Natural killer cell (primary cell): ENCODE measurements around the gene GON7. TPM values are rescaled to one million over a fixed set of nuclear protein-coding genes. Genes with fewer than 3 reads are reported as not detected.
A peak's percentile ranks its signal among the peaks of the same experiment; 100 is the strongest.

Experiments
- ATAC-seq, 3 donors: fragments of 150-1000 bp in 2 of 3; fragments of 200-7000 bp in 1 of 3; cut with Tn5 transposase; 1 replicate in 1 of 3; 2 replicates in 2 of 3; pipeline ENCODE4 v1.10.0; 2021; ENCODE audit warnings: mild to moderate bottlenecking in 2 of 3, moderate library complexity in 2 of 3
- DNase-seq, 2 donors: peaks; one replicate each; pipeline versions ENCODE4 v3.0.0 to v3.0.0-alpha.2; 2013 to 2021; ENCODE audit warnings: mixed read lengths in 1 of 2
- H3K27ac ChIP-seq: one replicate; pipeline ENCODE4 v1.5.1; 2013; ENCODE audit warnings: mild to moderate bottlenecking, low read length
- H3K27me3 ChIP-seq: one replicate; pipeline ENCODE4 v1.6.1; 2013; ENCODE audit warnings: low read length; ENCODE audit not compliant: control insufficient read depth, insufficient read depth
- H3K36me3 ChIP-seq: one replicate; pipeline ENCODE4 v1.6.1; 2013; ENCODE audit warnings: low read length; ENCODE audit not compliant: control insufficient read depth, insufficient read depth
- H3K4me1 ChIP-seq: one replicate; pipeline ENCODE4 v1.6.1; 2013; ENCODE audit warnings: low read length; ENCODE audit not compliant: control insufficient read depth, insufficient read depth
- H3K4me3 ChIP-seq: one replicate; pipeline ENCODE4 v1.5.1; 2013; ENCODE audit warnings: low read length
- H3K9me3 ChIP-seq: one replicate; pipeline ENCODE4 v1.6.1; 2013; ENCODE audit warnings: low read length; ENCODE audit not compliant: control insufficient read depth, insufficient read depth
- H3K27ac Mint-ChIP-seq, 2 donors: one replicate each; pipeline ENCODE4 v1.8.0; 2022; ENCODE audit warnings: mild to moderate bottlenecking in 2 of 2, mixed read lengths in 2 of 2, moderate library complexity in 1 of 2
- H3K27me3 Mint-ChIP-seq, 2 donors: one replicate each; pipeline ENCODE4 v1.8.0; 2022; ENCODE audit warnings: low read depth in 2 of 2, mixed read lengths in 2 of 2
- H3K36me3 Mint-ChIP-seq: one replicate; pipeline ENCODE4 v1.8.0; 2022; ENCODE audit warnings: mixed read lengths
- H3K4me1 Mint-ChIP-seq, 2 donors: one replicate each; pipeline ENCODE4 v1.8.0; 2022; ENCODE audit warnings: mixed read lengths in 2 of 2
- H3K4me3 Mint-ChIP-seq: one replicate; pipeline ENCODE4 v1.8.0; 2022; ENCODE audit warnings: mild to moderate bottlenecking, moderate library complexity, mixed read lengths
- H3K9me3 Mint-ChIP-seq, 2 donors: one replicate each; pipeline ENCODE4 v1.8.0; 2022; ENCODE audit warnings: mixed read lengths in 2 of 2
- WGBS: methylation state at CpG from one replicate; pipeline ENCODE4 v1.1.7; 2013; ENCODE audit warnings: missing lambda C conversion rate; ENCODE audit not compliant: insufficient coverage; 5-methylcytosine and 5-hydroxymethylcytosine counted together
- intact Hi-C: fragments of 100-400 bp; cut with micrococcal nuclease; formaldehyde crosslinking; loops from one replicate; pipeline ENCODE4 v1.14.2; 2022
- total RNA-seq, 4 donors: library from RNA; stranded (reverse); fragments of 120-200 nt in 1 of 4; gene quantifications; one replicate each; pipeline versions ENCODE4 v1.2.3 to v1.2.4, GENCODE V29; 2013 to 2022
- TF ChIP-seq, protein P1 (sequence below): fragments of 200-600 bp; IDR thresholded peaks from one replicate; pipeline ENCODE4 v1.8.0; 2022; ENCODE audit warnings: antibody characterized with exemption

Gene GON7
- total RNA-seq, 3 donors from 2014 or later (not counting 1 experiment from before 2014, with no cell fraction given), result 3.2 to 6.6 (median 5.2) TPM

DNA sequence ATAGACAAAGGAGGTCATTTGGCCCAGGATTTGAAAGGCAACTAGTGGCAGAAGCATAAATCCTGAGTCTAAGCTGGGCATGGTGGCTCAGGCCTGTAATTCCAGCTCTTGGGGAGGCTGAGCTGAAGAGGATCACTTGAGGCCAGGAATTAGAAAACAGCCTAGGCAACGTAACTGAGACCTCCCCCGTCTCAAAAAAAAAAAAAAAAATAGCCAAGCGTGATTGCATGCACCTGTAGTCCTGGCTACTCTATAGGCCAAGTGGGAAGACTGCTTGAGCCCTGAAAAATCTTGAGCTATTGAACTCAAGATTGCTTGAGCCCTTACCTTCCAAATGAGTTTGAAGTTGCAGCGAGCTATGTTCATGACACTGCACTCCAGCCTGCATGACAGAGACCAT lies 7.8 kb downstream of the GON7 start:
- Histone ChIP-seq H3K27me3 (no peaks in the 10 kb centered on the region), H3K9me3 (no peaks in the 10 kb centered on the region), H3K27ac (no peak overlapping the region), H3K36me3 (peaks cover 7% of the 10 kb centered on the region), H3K4me1 (no peaks in the 10 kb centered on the region), H3K4me3 (no peak overlapping the region)
- intact Hi-C loops, result no loop called here
- Mint-ChIP-seq H3K4me1 (peaks cover 0 to under 1% of the 10 kb centered on the region in 2 donors), H3K4me3 (no peak overlapping the region), H3K36me3 (no peaks in the 10 kb centered on the region), H3K27me3 (no peaks in the 10 kb centered on the region), H3K9me3 (no peaks in the 10 kb centered on the region), H3K27ac (no peak overlapping the region)
- TF ChIP-seq, protein P1, sequence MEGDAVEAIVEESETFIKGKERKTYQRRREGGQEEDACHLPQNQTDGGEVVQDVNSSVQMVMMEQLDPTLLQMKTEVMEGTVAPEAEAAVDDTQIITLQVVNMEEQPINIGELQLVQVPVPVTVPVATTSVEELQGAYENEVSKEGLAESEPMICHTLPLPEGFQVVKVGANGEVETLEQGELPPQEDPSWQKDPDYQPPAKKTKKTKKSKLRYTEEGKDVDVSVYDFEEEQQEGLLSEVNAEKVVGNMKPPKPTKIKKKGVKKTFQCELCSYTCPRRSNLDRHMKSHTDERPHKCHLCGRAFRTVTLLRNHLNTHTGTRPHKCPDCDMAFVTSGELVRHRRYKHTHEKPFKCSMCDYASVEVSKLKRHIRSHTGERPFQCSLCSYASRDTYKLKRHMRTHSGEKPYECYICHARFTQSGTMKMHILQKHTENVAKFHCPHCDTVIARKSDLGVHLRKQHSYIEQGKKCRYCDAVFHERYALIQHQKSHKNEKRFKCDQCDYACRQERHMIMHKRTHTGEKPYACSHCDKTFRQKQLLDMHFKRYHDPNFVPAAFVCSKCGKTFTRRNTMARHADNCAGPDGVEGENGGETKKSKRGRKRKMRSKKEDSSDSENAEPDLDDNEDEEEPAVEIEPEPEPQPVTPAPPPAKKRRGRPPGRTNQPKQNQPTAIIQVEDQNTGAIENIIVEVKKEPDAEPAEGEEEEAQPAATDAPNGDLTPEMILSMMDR, result no peak
- WGBS, result 94% methylated on average over 4 of the region's 4 CpGs
- no peak for DNase-seq
- ATAC-seq, result no peak

DNA sequence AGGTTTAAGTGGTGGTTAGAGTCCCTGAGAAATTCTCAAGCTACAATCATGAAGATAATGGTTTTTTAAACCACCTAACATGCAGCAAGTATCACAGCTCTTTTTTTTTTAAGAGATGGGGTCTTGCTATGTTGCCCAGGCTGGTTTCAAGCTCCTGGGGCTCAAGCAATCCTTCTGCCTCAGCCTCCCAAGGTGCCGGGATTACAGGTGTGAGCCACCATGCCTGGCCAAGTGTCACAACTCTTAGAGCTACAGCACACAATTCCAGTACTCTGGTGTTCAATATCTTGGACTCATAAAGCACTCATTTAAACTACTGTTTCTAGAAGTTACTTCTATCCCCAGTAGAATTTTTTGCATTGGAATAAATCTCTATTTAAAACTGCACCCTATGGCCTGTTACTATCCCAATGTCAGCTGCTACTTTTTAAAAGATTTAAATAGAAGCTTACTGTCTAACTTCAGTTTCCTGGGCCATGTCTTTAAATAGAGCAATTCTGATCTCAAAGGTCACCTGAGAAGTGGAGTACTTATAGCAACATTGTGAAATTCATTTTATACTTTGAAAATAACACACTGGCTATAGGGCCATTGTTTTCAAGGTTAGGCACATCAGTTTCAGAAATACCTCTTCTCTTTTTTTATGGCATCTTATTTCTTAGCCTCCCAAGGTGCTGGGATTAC lies 11.4 kb downstream of the GON7 start:
- Histone ChIP-seq H3K4me1 (no peaks in the 10 kb centered on the region), H3K4me3 (no peak overlapping the region), H3K9me3 (no peaks in the 10 kb centered on the region), H3K27ac (no peak overlapping the region), H3K36me3 (peaks cover 7% of the 10 kb centered on the region), H3K27me3 (no peaks in the 10 kb centered on the region)
- DNase-seq (no peak), ATAC-seq (no peak)
- WGBS, result 97% methylated on average over 1 of the region's 1 CpG
- H3K36me3 Mint-ChIP-seq, result no peaks in the 10 kb centered on the region
- no peaks in the 10 kb centered on the region for H3K4me1 Mint-ChIP-seq
- H3K4me3 Mint-ChIP-seq, result no peak overlapping the region
- H3K27ac Mint-ChIP-seq, result no peak overlapping the region
- H3K9me3 Mint-ChIP-seq, result no peaks in the 10 kb centered on the region
- TF ChIP-seq, protein P1, result no peak
- no peaks in the 10 kb centered on the region for H3K27me3 Mint-ChIP-seq
- intact Hi-C loops, result no loop called here

DNA sequence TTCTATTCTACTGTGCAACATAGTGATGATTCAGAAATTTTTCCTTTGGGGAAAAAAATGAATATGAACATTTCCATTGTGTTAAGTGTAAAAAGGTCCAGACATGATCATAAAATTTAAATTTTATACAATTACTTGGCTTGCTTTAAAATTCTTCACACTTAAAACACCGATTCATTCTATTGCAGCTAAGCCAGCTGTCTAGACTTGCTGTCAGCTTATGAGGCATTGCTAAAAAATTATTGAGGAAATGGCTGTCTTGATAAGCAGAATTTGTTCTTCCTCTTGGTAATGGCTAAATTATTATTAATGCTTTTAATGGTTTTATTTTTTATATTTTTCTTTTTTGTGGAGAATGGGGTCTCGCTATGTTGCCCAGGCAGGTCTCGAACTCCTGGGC lies 19.9 kb downstream of the GON7 start:
- ATAC-seq (no peak), DNase-seq (no peak)
- H3K4me1 Mint-ChIP-seq, result peaks cover 24 to 29% of the 10 kb centered on the region in 2 donors
- TF ChIP-seq, protein P1, result no peak
- no peaks in the 10 kb centered on the region for H3K36me3 Mint-ChIP-seq
- no peak overlapping the region for H3K4me3 ChIP-seq
- 100% methylated on average over 2 of the region's 3 CpGs for WGBS
- H3K36me3 ChIP-seq, result peaks cover 10% of the 10 kb centered on the region
- no peaks in the 10 kb centered on the region for H3K9me3 ChIP-seq
- peaks cover 23% of the 10 kb centered on the region for H3K4me1 ChIP-seq
- peak overlapping the region in 1 of 2 donors; percentile 94 for H3K27ac Mint-ChIP-seq
- H3K27me3 Mint-ChIP-seq, result no peaks in the 10 kb centered on the region
- no peak overlapping the region for H3K27ac ChIP-seq
- intact Hi-C loops, result loop anchor here (10.0 kb wide), 1 partner anchor 72 kb away; the partner anchor contains the start of gene ITPK1
- no peak overlapping the region for H3K4me3 Mint-ChIP-seq
- no peaks in the 10 kb centered on the region for H3K9me3 Mint-ChIP-seq
- H3K27me3 ChIP-seq, result no peaks in the 10 kb centered on the region

DNA sequence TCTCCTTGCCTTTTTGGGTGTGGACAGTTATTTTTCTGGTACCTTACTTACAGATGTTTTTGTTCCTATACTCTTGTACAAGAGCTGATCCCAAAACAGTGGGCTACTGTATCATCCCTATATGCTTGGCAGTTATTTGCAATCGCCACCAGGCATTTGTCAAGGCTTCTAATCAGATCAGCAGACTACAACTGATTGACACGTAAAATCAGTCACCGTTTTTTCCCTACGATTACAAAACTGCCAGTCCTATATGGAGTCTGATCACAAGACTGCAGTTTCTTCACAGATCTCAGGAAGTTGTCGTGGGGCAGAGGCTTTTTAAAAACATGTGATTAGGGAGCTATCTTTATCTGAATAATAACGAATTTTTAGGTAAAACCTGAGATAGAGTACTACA lies 20.4 kb downstream of the GON7 start:
- no peaks in the 10 kb centered on the region for H3K27me3 ChIP-seq
- 88% methylated on average over 5 of the region's 6 CpGs for WGBS
- no peaks in the 10 kb centered on the region for H3K9me3 ChIP-seq
- H3K4me3 Mint-ChIP-seq, result peak overlapping the region; percentile 70
- TF ChIP-seq, protein P1, result no peak
- peaks cover 11% of the 10 kb centered on the region for H3K36me3 ChIP-seq
- H3K4me3 ChIP-seq, result no peak overlapping the region
- peak overlapping the region; percentile 91 to 94 for H3K27ac Mint-ChIP-seq
- no peak overlapping the region for H3K27ac ChIP-seq
- no peaks in the 10 kb centered on the region for H3K9me3 Mint-ChIP-seq
- H3K36me3 Mint-ChIP-seq, result no peaks in the 10 kb centered on the region
- no peaks in the 10 kb centered on the region for H3K27me3 Mint-ChIP-seq
- H3K4me1 Mint-ChIP-seq, result peaks cover 28 to 33% of the 10 kb centered on the region in 2 donors
- ATAC-seq (no peak), DNase-seq (no peak)
- H3K4me1 ChIP-seq, result peaks cover 23% of the 10 kb centered on the region
- intact Hi-C loops, result loop anchor here (10.0 kb wide), 1 partner anchor 72 kb away; the partner anchor contains the start of gene ITPK1
